GM10248 (cell line): ENCODE results near the gene C5orf15.

Experiments
- CTCF ChIA-PET: fragments of 300-600 bp; sonication (Branson Sonifier 250); formaldehyde crosslinking; extraction: SDS; loops from one replicate; lab custom pipeline; 2021; ENCODE audit warnings: antibody characterized with exemption; lab: Yijun Ruan, JAX
- POLR2A ChIA-PET: fragments of 350-650 bp; sonication (Branson Sonifier 250); formaldehyde crosslinking; extraction: SDS; loops from one replicate; lab custom pipeline; 2020; ENCODE audit warnings: antibody characterized with exemption; lab: Yijun Ruan, JAX
- DNase-seq: peaks from one replicate; pipeline ENCODE4 v3.0.0; 2012; ENCODE audit errors: extremely low spot score
- TF ChIP-seq, protein P1 (sequence below): IDR thresholded peaks from 2 replicates; pipeline ENCODE4 v1.5.1; 2012; ENCODE audit warnings: mild to moderate bottlenecking, low read depth; ENCODE audit errors: extremely low read depth, missing control alignments, control extremely low read depth

Gene C5orf15

DNA sequence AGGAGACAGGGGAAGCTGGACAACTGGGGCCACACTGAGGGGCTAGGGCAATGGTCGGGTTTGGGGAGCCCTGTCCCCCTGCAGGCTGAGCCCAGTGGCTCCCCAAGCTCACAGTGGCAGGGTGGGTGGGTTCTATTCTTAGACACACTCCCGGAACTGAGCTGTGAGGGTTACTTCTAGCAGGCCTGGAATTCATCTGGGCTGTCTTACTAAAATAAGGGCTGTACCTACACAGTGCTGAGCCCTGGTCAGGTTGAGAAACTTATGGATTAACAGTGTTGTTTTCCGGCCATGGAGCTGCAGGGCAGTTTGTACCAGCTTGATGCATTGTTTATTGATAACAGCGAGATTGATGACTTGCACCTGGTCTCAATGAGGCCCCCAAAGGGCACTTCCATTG, 58.8 kb downstream of the C5orf15 start:
- ChIA-PET POLR2A (no interaction called here), CTCF (interaction anchor here (1.1 to 1.4 kb wide), 2 partner anchors 8 to 41 kb away, joined by 3 read pairs; no protein-coding TSS in a partner anchor)
- TF ChIP-seq, protein P1, sequence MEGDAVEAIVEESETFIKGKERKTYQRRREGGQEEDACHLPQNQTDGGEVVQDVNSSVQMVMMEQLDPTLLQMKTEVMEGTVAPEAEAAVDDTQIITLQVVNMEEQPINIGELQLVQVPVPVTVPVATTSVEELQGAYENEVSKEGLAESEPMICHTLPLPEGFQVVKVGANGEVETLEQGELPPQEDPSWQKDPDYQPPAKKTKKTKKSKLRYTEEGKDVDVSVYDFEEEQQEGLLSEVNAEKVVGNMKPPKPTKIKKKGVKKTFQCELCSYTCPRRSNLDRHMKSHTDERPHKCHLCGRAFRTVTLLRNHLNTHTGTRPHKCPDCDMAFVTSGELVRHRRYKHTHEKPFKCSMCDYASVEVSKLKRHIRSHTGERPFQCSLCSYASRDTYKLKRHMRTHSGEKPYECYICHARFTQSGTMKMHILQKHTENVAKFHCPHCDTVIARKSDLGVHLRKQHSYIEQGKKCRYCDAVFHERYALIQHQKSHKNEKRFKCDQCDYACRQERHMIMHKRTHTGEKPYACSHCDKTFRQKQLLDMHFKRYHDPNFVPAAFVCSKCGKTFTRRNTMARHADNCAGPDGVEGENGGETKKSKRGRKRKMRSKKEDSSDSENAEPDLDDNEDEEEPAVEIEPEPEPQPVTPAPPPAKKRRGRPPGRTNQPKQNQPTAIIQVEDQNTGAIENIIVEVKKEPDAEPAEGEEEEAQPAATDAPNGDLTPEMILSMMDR, result no peak
- DNase-seq, result no peak

DNA sequence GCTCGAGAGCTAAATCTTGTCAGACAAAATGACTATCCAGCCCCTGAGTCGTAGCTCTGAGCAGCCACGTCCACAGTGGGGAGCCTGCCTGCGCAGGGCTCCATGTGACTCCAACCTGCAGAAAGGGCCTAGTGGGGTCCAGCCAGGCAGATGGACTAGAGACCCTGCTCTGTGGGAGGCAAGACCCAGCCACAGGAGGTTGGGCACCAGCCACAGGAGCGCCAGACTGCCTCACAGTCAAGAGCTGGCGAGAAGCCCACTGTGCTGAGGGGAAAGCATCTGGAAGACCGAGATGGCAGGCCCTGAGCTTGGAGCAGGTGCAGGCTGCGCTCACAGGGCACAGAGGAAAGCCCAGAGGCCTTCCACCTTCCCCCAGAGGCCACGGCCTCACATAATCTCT, 61.4 kb downstream of the C5orf15 start:
- CTCF ChIA-PET, result interaction anchor here (1.2 kb wide), 1 partner anchor 10 kb away, joined by 3 read pairs; no protein-coding TSS in a partner anchor
- TF ChIP-seq, protein P1, result no peak
- POLR2A ChIA-PET, result no interaction called here
- DNase-seq, result no peak

DNA sequence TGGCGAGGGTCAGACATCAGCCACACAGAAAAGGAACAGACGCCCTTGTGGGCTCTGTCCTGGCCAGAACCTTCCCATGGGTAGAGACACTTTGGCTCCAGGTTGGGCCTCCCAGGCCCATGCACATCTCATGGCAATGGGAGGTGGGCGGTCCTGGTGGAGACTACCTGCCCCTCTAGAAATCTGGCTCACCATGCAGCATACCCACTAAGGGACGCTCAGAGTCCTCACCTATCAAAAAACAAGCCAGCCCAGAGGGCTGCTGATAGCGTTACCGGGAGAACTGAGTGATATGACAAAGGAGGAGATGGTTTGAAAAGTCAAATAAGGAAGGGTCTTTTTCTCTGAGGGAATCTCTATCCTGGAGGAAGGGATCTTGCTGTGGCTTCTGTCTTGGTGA, 62.1 kb downstream of the C5orf15 start:
- peak; percentile 37 for DNase-seq
- POLR2A ChIA-PET, result no interaction called here
- CTCF ChIA-PET, result interaction anchor here (1.2 to 3.5 kb wide), 2 partner anchors 10 to 37 kb away, joined by 3 to 10 read pairs; no protein-coding TSS in a partner anchor
- TF ChIP-seq, protein P1, result no peak
